Aorta (tissue), 5 donors: ENCODE measurements around the gene LDAF1. TPM values are rescaled to one million over a fixed set of nuclear protein-coding genes. Genes with fewer than 3 reads are reported as not detected.
"Not testable (repeated sequence)": the region's sequence is repeated elsewhere in the genome, so short reads cannot be mapped to it uniquely, and the experiment has no call there.

Experiments
- ATAC-seq: fragments of 200-7000 bp; cut with Tn5 transposase; one replicate; pipeline ENCODE4 v1.9.1; 2022; ENCODE audit warnings: moderate library complexity; ENCODE audit not compliant: low FRiP score
- DNase-seq, 2 donors: peaks; one replicate each; pipeline ENCODE4 v3.0.0-alpha.2; 2020
- H3K27ac ChIP-seq, 2 donors: one replicate each; pipeline ENCODE4 v1.5.1; 2013; ENCODE audit warnings: low read length in 2 of 2, mild to moderate bottlenecking in 2 of 2, moderate library complexity in 2 of 2, control low read depth in 1 of 2, inconsistent platforms in 1 of 2, low read depth in 1 of 2
- H3K27me3 ChIP-seq, 2 donors: one replicate each; pipeline ENCODE4 v1.6.1; 2013; ENCODE audit warnings: control low read depth in 1 of 2, low read length in 1 of 2, mild to moderate bottlenecking in 1 of 2, moderate library complexity in 1 of 2; ENCODE audit not compliant: insufficient read depth in 2 of 2, control insufficient read depth in 1 of 2
- H3K36me3 ChIP-seq, 2 donors: one replicate each; pipeline ENCODE4 v1.6.1; 2013; ENCODE audit warnings: control low read depth in 1 of 2, low read length in 1 of 2, mild to moderate bottlenecking in 1 of 2; ENCODE audit not compliant: insufficient read depth in 2 of 2, control insufficient read depth in 1 of 2
- H3K4me1 ChIP-seq, 2 donors: one replicate each; pipeline ENCODE4 v1.6.1; 2013; ENCODE audit warnings: low read length in 2 of 2, control low read depth in 1 of 2, mild to moderate bottlenecking in 1 of 2, moderate library complexity in 1 of 2; ENCODE audit not compliant: insufficient read depth in 2 of 2, control insufficient read depth in 1 of 2
- H3K4me3 ChIP-seq, 2 donors: one replicate each; pipeline ENCODE4 v1.5.1; 2013; ENCODE audit warnings: low read length in 2 of 2, control low read depth in 1 of 2, mild to moderate bottlenecking in 1 of 2
- H3K9me3 ChIP-seq: one replicate; pipeline ENCODE4 v1.6.1; 2013; ENCODE audit warnings: mild to moderate bottlenecking, low read length; ENCODE audit not compliant: control insufficient read depth
- WGBS, 2 donors: extraction: QIAGEN DNeasy Blood & Tissue Kit; methylation state at CpG; one replicate each; pipeline ENCODE4 v1.1.7; 2013; 5-methylcytosine and 5-hydroxymethylcytosine counted together
- intact Hi-C, 2 donors: fragments of 100-400 bp; cut with DNase I; formaldehyde crosslinking; loops; one replicate each; pipeline versions ENCODE4 v1.14.2 to v1.15.0; 2022
- polyA plus RNA-seq, 2 donors: library from polyadenylated mRNA; stranded (reverse); fragments of 200-250 nt; gene quantifications; one replicate each; pipeline ENCODE4 v1.2.3, GENCODE V29; 2013
- total RNA-seq, 2 donors: library from RNA; stranded (reverse); fragmentation: NEBNext Ultra II Directional; extraction: Animal tissue kit (Norgen Biotek cat#: 25700); gene quantifications; one replicate each; pipeline ENCODE4 v1.2.1, GENCODE V29; 2021
- donor health status: healthy with polysubstance abuse.
- donor health status: Bipolar disorder and iron deficiency.
- donor health status: DM: no; HTN: no; CAD: no.
- donor health status: DM: no; HTN: no; CAD: no.
- donor health status: DM: yes; HTN: yes; CAD: no.

LDAF1 gene
- total and polyA plus RNA-seq, 4 donors = 42.8 to 62.5 (median 56.3) TPM

GRCh38 chr16:21167360-21167759 is 8.9 kb downstream of the LDAF1 start:
- 55 to 70% methylated on average over 9 of the region's 9 CpGs for WGBS, 2 donors
- Histone ChIP-seq H3K4me1 (peaks cover 0 to 1% of the 10 kb centered on the region in 2 donors), H3K4me3 (no peak overlapping the region), H3K27ac (no peak overlapping the region), H3K36me3 (peaks cover 0 to 8% of the 10 kb centered on the region in 2 donors), H3K9me3 (no peaks in the 10 kb centered on the region), H3K27me3 (no peaks in the 10 kb centered on the region)
- DNase-seq = no peak
- ATAC-seq = no peak
- intact Hi-C loops = loop anchor here (5.0 to 10.0 kb wide), 4 partner anchors 110 to 1507 kb away; partner anchors contain the start of gene CRYM (in 1 of the 2)

DNA sequence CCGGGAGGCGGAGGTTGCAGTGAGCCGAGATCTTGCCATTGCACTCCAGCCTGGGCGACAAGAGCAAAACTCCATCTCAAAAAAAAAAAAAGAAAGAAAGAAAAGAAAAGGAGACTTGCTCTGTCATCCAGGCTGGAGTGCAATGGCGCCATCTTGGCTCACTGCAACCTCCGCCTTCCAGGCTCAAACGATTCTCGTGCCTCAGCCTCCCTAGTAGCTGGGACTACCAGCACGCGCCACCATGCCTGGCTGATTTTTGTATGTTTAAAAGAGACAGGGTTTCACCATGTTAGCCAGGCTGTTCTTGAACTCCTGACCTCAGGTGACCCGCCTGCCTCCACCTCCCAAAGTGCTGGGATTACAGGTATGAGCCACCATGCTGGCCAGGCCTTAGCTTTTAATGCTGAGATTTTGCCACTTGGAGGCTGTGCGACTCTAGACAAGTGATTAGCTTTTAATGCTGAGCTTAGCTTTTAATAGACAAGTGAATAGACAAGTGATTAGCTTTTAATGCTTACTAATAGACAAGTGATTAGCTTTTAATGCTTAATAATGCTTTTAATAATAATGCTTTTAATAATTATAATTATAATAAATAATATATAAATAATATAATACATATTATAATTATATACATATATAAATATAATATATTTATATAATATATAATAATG is 9.6 kb downstream of the LDAF1 start:
- ATAC-seq = no peak
- no peaks in the 10 kb centered on the region for H3K27me3 ChIP-seq
- no peak overlapping the region for H3K4me3 ChIP-seq
- peaks cover 0 to 1% of the 10 kb centered on the region in 2 donors for H3K4me1 ChIP-seq
- no peak for DNase-seq
- H3K9me3 ChIP-seq = no peaks in the 10 kb centered on the region
- H3K36me3 ChIP-seq = peaks cover 0 to 9% of the 10 kb centered on the region in 2 donors
- intact Hi-C loops = loop anchor here (5.0 to 10.0 kb wide), 4 partner anchors 109 to 1507 kb away; partner anchors contain the start of gene CRYM (in 1 of the 2)
- WGBS, 2 donors = 96 to 97% methylated on average over 12 of the region's 12 CpGs
- H3K27ac ChIP-seq = no peak overlapping the region

GRCh38 chr16:21169249-21169981 is 10.9 kb downstream of the LDAF1 start:
- DNase-seq (no peak), ATAC-seq (no peak)
- 59 to 60% methylated on average over 5 of the region's 5 CpGs for WGBS, 2 donors
- H3K9me3 ChIP-seq = no peaks in the 10 kb centered on the region
- H3K36me3 ChIP-seq = peaks cover 0 to 12% of the 10 kb centered on the region in 2 donors
- intact Hi-C loops = loop anchor here (5.0 to 10.0 kb wide), 4 partner anchors 108 to 1505 kb away; partner anchors contain the start of gene CRYM (in 1 of the 2)
- no peaks in the 10 kb centered on the region for H3K27me3 ChIP-seq
- no peak overlapping the region for H3K4me3 ChIP-seq
- H3K27ac ChIP-seq = no peak overlapping the region
- peaks cover 0 to 1% of the 10 kb centered on the region in 2 donors for H3K4me1 ChIP-seq

DNA sequence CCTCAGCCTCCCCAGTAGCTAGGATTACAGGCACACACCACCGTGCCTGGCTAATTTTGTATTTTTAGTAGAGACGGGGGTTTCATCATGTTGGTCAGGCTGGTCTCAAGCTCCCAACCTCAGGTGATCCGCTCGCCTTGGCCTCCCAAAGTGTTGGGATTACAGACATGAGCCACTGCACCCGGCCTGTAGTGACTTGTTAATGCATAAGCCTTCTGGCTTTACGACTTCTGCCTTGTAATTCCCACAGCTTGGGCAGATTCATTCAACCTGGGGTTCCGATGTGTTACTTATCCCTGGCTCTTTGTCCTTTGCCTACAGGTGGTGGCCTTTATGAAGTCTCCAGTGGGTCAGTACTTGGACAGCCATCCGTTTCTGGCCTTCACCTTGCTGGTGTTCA is 11.6 kb downstream of the LDAF1 start:
- H3K27me3 ChIP-seq, ATAC-seq, H3K4me1 ChIP-seq, DNase-seq, H3K4me3 ChIP-seq, intact Hi-C loops, H3K9me3 ChIP-seq, H3K27ac ChIP-seq: not testable (repeated sequence)
- 94% methylated on average over 8 of the region's 8 CpGs for WGBS, 2 donors
- H3K36me3 ChIP-seq = peaks cover 0 to 16% of the 10 kb centered on the region in 2 donors

- H3K27me3 ChIP-seq = no peaks in the 10 kb centered on the region
- no peaks in the 10 kb centered on the region for H3K9me3 ChIP-seq
- peaks cover 0 to 3% of the 10 kb centered on the region in 2 donors for H3K4me1 ChIP-seq
- H3K27ac ChIP-seq = no peak overlapping the region
- 92 to 94% methylated on average over 3 of the region's 3 CpGs for WGBS, 2 donors
- no peak for DNase-seq
- H3K4me3 ChIP-seq = no peak overlapping the region
- peaks cover 0 to 14% of the 10 kb centered on the region in 2 donors for H3K36me3 ChIP-seq
- intact Hi-C loops = no loop called here
- ATAC-seq = no peak
These were observed 14.2 kb downstream of the LDAF1 start for GRCh38 chr16:21172650-21173049.

GRCh38 chr16:21175397-21175796 is 16.9 kb downstream of the LDAF1 start:
- H3K36me3 ChIP-seq = peaks cover 0 to 14% of the 10 kb centered on the region in 2 donors
- H3K4me3 ChIP-seq = no peak overlapping the region
- 65 to 67% methylated on average over 1 of the region's 1 CpG for WGBS, 2 donors
- H3K27me3 ChIP-seq = no peaks in the 10 kb centered on the region
- no peaks in the 10 kb centered on the region for H3K9me3 ChIP-seq
- DNase-seq (no peak), ATAC-seq (no peak)
- no peak overlapping the region for H3K27ac ChIP-seq
- H3K4me1 ChIP-seq = peaks cover 1 to 3% of the 10 kb centered on the region in 2 donors
- intact Hi-C loops = no loop called here

DNA sequence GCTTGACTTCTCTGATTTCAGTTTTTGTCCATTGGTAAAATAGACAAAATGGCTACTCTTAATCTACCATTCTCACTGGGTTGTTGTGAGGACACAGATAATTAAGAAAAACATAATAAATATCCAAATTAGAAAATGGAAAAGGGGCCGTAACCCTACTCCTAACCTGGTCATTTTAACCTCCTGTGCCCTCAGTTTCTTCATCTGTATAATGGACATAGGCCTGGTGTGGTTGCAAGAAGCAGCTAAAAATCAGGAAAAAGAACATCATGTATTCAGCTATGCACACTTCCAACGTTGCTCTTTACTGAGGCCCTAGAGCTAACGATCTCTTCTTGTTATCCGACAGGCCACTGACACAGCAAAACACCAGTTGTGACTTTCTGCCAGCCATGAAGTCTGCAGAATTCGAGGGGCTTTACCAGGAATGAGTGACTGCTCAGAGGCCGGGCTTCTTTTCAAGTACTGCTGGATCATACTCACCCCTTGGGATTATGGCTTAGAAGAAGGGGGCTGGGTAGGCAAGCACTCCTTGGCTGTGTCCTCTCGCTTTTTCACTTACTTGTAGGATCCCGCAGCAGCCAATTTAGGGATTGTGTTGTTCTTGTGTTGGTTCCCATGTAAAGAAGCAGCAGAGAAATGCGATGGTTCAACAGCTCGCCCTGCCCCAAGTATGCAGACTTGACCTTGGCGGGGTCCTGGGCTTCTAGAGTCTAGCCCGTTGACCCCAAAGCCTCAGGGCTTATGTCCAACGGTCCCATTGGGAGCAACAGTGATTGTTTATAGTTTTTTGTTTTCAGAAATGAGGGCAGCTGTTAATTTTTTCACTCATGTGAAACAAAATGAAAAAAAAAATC is 20.9 kb downstream of the LDAF1 start:
- intact Hi-C loops = no loop called here
- H3K36me3 ChIP-seq = peaks cover 3 to 7% of the 10 kb centered on the region in 2 donors
- H3K4me3 ChIP-seq = no peak overlapping the region
- ATAC-seq = peak; percentile 88
- WGBS, 2 donors = 11 to 14% methylated on average over 13 of the region's 13 CpGs
- H3K27ac ChIP-seq = peak overlapping the region; percentile 17 to 89
- no peaks in the 10 kb centered on the region for H3K9me3 ChIP-seq
- peak in 1 of 2 donors; percentile 57 for DNase-seq
- H3K4me1 ChIP-seq = peaks cover 1 to 3% of the 10 kb centered on the region in 2 donors
- H3K27me3 ChIP-seq = no peaks in the 10 kb centered on the region

DNA sequence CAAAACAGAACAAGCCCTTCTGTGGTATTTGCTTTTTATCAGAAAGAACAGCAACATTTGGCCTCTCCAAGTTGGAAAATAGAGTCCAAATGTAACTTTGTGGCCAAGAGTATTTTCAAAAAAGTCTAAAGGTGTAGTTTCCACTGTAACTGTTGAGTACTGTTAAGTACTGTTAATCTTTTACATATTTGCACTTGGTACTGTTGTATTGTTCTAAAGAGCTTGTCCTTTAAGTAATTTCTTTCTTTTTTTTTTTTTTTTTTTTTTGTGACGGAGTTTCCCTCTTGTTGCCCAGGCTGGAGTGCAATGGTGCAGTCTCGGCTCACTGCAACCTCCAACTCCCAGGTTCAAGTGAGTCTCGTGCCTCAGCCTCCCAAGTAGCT is 21.5 kb downstream of the LDAF1 start:
- Histone ChIP-seq H3K36me3 (peaks cover 3 to 4% of the 10 kb centered on the region in 2 donors), H3K27me3 (no peaks in the 10 kb centered on the region)
- intact Hi-C loops = loop anchor here (5.0 to 10.0 kb wide), 2 partner anchors 122 to 1145 kb away; no protein-coding TSS in a partner anchor

More for the DNA sequence above, 21.5 kb downstream of the LDAF1 start:
- no peaks in the 10 kb centered on the region for H3K9me3 ChIP-seq
- H3K4me3 ChIP-seq = no peak overlapping the region
- no peak overlapping the region for H3K27ac ChIP-seq
- DNase-seq = no peak
- ATAC-seq = no peak
- peaks cover 1 to 3% of the 10 kb centered on the region in 2 donors for H3K4me1 ChIP-seq
- WGBS, 2 donors = 16 to 17% methylated on average over 2 to 3 of the region's 3 CpGs
